Activated T-cell treated with anti-CD3 and anti-CD28 coated beads, Interleukin-2, amount 50 U/mL, for 72 hours (primary cell): ENCODE data around the gene RNF212. TPM values are rescaled to one million over a fixed set of nuclear protein-coding genes. Genes with fewer than 3 reads are reported as not detected.

ENCODE experiments used
- ATAC-seq, 2 donors: fragments of 150-1000 bp; cut with Tn5 transposase; replicated peaks in 1 of 2; 2 replicates each; pipeline ENCODE4 v1.10.0; 2021; ENCODE audit warnings: moderate library complexity in 2 of 2, mild to moderate bottlenecking in 1 of 2
- DNase-seq, 2 donors: peaks; one replicate each; pipeline ENCODE4 v3.0.0; 2021 to 2022; ENCODE audit warnings: mixed read lengths in 1 of 2
- H3K27ac Mint-ChIP-seq: one replicate; pipeline ENCODE4 v1.8.0; 2022; ENCODE audit warnings: mild to moderate bottlenecking, moderate library complexity, mixed read lengths
- H3K27me3 Mint-ChIP-seq: one replicate; pipeline ENCODE4 v1.8.0; 2022; ENCODE audit warnings: low read depth, mixed read lengths
- H3K36me3 Mint-ChIP-seq, 2 donors: one replicate each; pipeline ENCODE4 v1.8.0; 2022; ENCODE audit warnings: mixed read lengths in 2 of 2, mild to moderate bottlenecking in 1 of 2; ENCODE audit not compliant: insufficient read depth in 2 of 2
- H3K4me1 Mint-ChIP-seq: one replicate; pipeline ENCODE4 v1.8.0; 2022; ENCODE audit warnings: low read depth, mixed read lengths
- H3K4me3 Mint-ChIP-seq, 2 donors: one replicate each; pipeline ENCODE4 v1.8.0; 2022; ENCODE audit warnings: mild to moderate bottlenecking in 2 of 2, mixed read lengths in 2 of 2, moderate library complexity in 2 of 2
- H3K9me3 Mint-ChIP-seq, 2 donors: one replicate each; pipeline ENCODE4 v1.8.0; 2022; ENCODE audit warnings: mixed read lengths in 2 of 2
- total RNA-seq, 2 donors: library from RNA; stranded (reverse); gene quantifications; one replicate each; pipeline ENCODE4 v1.2.3, GENCODE V29; 2022

The RNF212 gene
- total RNA-seq, 2 donors from 2014 or later = 2.3 to 3.9 TPM

GRCh38 chr4:1092983-1093361 lies 20.4 kb downstream of the RNF212 start:
- no peak overlapping the region for H3K4me3 Mint-ChIP-seq
- DNase-seq (no peak), ATAC-seq (no peak)
- no peaks in the 10 kb centered on the region for H3K27me3 Mint-ChIP-seq
- no peak overlapping the region for H3K27ac Mint-ChIP-seq
- peaks cover 1 to 4% of the 10 kb centered on the region in 2 donors for H3K36me3 Mint-ChIP-seq
- H3K9me3 Mint-ChIP-seq = peaks cover 1 to 4% of the 10 kb centered on the region in 2 donors
- no peaks in the 10 kb centered on the region for H3K4me1 Mint-ChIP-seq

DNA sequence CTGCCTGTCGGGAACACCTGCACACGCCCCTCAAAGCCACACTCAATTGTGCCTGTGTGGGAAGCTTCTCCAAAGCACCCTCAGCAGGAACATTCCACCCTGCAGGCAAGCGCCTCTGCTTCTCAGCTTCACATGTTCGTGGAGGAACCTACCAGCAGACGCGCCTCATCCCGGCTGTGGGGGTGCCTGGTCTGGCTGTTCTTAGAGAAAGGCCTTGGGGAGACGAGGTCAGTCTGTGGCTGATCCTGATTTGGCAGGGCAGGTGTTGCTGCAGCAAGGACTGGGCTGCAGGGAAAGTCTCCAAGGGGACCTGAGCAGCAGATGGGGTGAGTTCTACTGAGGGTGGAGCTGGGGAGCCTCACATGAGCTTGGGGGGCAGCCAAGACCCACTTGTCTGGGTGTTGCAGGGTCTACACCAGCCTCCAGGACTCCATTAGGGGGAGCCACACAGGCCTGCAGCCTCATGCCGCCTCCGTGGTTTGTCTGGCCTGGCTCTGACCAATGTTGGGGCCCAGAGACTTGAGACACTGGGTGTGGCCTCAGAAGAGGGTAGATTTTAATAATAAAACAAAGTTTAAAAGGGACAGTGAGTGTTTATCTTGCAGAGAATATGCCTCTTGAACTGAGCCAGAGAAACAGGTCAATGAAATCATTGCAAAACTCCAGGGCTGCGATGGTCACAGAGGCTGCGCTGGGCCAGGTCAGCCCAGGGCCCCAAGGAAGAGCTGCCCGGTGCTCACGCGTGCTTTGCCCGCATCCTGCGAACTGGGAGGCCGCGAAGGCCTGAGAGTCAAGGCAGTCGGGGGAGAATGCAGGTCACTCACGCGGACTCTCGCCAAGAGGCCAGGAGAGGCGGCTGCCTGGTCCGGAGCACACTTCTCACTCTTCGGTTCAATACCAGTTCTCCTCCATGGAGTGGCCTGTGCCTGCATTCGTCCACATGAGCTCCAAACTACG lies 21.1 kb downstream of the RNF212 start:
- H3K36me3 Mint-ChIP-seq = peaks cover 4 to 7% of the 10 kb centered on the region in 2 donors
- no peak for DNase-seq
- no peak overlapping the region for H3K27ac Mint-ChIP-seq
- H3K9me3 Mint-ChIP-seq = peaks cover 1 to 6% of the 10 kb centered on the region in 2 donors
- no peaks in the 10 kb centered on the region for H3K27me3 Mint-ChIP-seq
- no peaks in the 10 kb centered on the region for H3K4me1 Mint-ChIP-seq
- no peak for ATAC-seq
- no peak overlapping the region for H3K4me3 Mint-ChIP-seq

- no peak for DNase-seq
- Mint-ChIP-seq H3K9me3 (peaks cover 1 to 6% of the 10 kb centered on the region in 2 donors), H3K4me3 (no peak overlapping the region), H3K27ac (no peak overlapping the region), H3K4me1 (no peaks in the 10 kb centered on the region), H3K36me3 (peaks cover 4 to 7% of the 10 kb centered on the region in 2 donors), H3K27me3 (no peaks in the 10 kb centered on the region)
- ATAC-seq = no peak
Measured at GRCh38 chr4:1091561-1091995, 21.8 kb downstream of the RNF212 start.

DNA sequence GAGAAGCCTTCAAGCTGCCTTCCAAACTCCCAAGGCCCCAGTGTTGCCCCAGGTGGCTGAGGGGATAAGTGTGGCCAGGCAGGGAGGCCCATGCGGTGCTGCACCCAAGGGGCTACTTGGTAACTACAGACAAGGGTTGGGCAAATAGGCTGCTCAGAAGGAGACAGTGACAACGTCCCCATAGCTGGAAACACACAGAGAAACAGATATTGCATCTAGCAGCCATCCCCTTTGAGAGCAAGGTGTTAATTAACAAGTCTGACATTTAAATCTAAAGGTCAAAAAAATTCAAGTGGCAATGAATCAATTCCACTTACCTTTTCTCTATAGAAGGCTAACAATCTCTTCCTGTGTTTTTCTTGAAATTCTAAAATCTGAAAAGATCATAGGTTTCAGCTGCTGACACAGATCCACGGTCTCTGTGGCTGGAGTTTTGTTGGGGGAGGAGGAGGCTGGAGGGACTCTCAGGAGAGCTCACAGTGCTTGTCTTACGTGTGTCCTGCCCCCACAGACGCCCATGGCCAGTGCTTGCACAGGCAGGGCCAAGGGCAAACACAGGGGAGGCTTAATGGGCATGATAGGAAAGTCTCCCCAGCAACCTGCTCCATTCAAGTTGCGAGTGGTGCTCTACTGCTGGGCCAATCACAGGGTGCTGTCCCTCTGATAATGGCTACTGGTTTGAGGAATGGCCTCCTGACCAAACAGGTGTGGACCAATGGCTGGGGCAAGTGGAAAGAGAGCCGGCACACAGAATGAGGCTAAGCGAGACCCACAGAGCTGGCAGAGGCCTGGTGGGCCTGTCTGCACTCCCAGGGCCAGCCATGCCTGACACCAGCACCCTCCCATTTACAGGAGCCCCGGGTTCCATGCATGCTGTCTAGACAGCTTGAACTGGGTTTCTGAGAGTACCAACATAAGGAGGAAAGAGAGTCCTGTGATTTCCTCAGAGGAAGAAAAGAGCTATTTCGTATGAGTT lies 22.6 kb downstream of the RNF212 start:
- peaks cover 4 to 7% of the 10 kb centered on the region in 2 donors for H3K36me3 Mint-ChIP-seq
- ATAC-seq (peak in 1 of 2 donors; percentile 77), DNase-seq (no peak)
- no peak overlapping the region for H3K27ac Mint-ChIP-seq
- no peak overlapping the region for H3K4me3 Mint-ChIP-seq
- peaks cover 2% of the 10 kb centered on the region for H3K27me3 Mint-ChIP-seq
- peaks cover 1 to 6% of the 10 kb centered on the region in 2 donors for H3K9me3 Mint-ChIP-seq
- H3K4me1 Mint-ChIP-seq = no peaks in the 10 kb centered on the region

GRCh38 chr4:1090036-1090435 lies 23.3 kb downstream of the RNF212 start:
- ATAC-seq (no peak), DNase-seq (no peak)
- Mint-ChIP-seq H3K27me3 (peaks cover 6% of the 10 kb centered on the region), H3K36me3 (peaks cover 4 to 7% of the 10 kb centered on the region in 2 donors), H3K27ac (no peak overlapping the region), H3K9me3 (peaks cover 1 to 6% of the 10 kb centered on the region in 2 donors), H3K4me3 (no peak overlapping the region), H3K4me1 (no peaks in the 10 kb centered on the region)

- Mint-ChIP-seq H3K9me3 (peaks cover 1 to 6% of the 10 kb centered on the region in 2 donors), H3K27me3 (peaks cover 6% of the 10 kb centered on the region), H3K4me3 (no peak overlapping the region), H3K36me3 (peaks cover 4 to 7% of the 10 kb centered on the region in 2 donors), H3K27ac (no peak overlapping the region), H3K4me1 (no peaks in the 10 kb centered on the region)
- no peak for DNase-seq
- no peak for ATAC-seq
Measured at GRCh38 chr4:1087371-1087770, 26.0 kb downstream of the RNF212 start.

DNA sequence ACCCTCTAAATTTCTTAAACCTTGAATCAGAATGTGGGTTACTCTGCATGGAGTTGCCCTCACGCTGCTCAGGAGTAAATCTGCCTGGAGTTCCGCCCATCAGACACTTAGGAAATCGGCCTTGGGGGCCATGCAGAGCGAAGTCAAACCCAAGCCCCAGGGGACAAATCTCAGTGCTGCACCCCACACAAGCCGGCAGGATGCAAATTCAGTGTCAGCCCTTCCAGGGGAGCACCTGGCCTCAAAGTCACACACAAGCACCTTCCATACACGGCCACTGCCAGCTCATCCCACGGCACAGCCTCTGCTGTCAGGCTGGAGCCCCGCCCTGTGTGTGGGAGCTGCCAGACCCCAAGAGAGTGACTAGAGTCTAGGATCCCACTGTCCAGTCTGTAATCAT lies 27.4 kb downstream of the RNF212 start:
- Mint-ChIP-seq H3K27me3 (peaks cover 12% of the 10 kb centered on the region), H3K4me3 (no peak overlapping the region), H3K27ac (no peak overlapping the region), H3K4me1 (peaks cover 9% of the 10 kb centered on the region), H3K9me3 (peaks cover 1 to 6% of the 10 kb centered on the region in 2 donors), H3K36me3 (peaks cover 4 to 7% of the 10 kb centered on the region in 2 donors)
- DNase-seq = no peak
- ATAC-seq = no peak

DNA sequence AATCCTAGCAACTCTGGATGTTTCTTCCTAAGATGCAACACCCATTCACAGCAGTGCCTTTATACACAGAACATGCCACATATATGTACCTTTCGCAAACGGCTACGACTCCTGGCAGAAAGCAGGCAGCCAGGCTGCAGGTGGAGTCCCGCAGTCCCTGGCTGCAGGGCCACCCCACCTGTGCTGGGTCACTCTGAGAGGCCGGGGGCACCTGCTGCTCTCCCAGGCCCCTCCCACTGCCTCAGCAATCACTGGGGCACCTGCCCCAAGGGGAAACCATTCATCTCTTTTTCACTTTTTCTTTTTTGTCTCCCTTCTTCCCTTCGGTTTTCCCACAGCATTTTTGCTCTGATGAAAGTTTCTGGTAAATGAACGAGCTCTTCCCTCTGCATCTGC lies 28.0 kb downstream of the RNF212 start:
- H3K27ac Mint-ChIP-seq = no peak overlapping the region
- H3K36me3 Mint-ChIP-seq = peaks cover 4 to 7% of the 10 kb centered on the region in 2 donors
- H3K9me3 Mint-ChIP-seq = peaks cover 3 to 6% of the 10 kb centered on the region in 2 donors
- no peak for DNase-seq
- peaks cover 12% of the 10 kb centered on the region for H3K27me3 Mint-ChIP-seq
- H3K4me1 Mint-ChIP-seq = peaks cover 9% of the 10 kb centered on the region
- ATAC-seq = no peak
- no peak overlapping the region for H3K4me3 Mint-ChIP-seq

GRCh38 chr4:1084796-1085403 lies 28.5 kb downstream of the RNF212 start:
- Mint-ChIP-seq H3K4me3 (no peak overlapping the region), H3K9me3 (peaks cover 3 to 6% of the 10 kb centered on the region in 2 donors), H3K27me3 (peaks cover 14% of the 10 kb centered on the region), H3K27ac (no peak overlapping the region), H3K36me3 (peaks cover 4 to 7% of the 10 kb centered on the region in 2 donors), H3K4me1 (peaks cover 9% of the 10 kb centered on the region)
- DNase-seq (no peak), ATAC-seq (no peak)

- Mint-ChIP-seq H3K27me3 (peaks cover 17% of the 10 kb centered on the region), H3K27ac (no peak overlapping the region), H3K36me3 (peaks cover 4 to 7% of the 10 kb centered on the region in 2 donors), H3K4me3 (no peak overlapping the region), H3K4me1 (peaks cover 9% of the 10 kb centered on the region), H3K9me3 (peaks cover 2 to 6% of the 10 kb centered on the region in 2 donors)
- DNase-seq (no peak), ATAC-seq (no peak)
Measured at GRCh38 chr4:1084394-1084793, 29.0 kb downstream of the RNF212 start.

DNA sequence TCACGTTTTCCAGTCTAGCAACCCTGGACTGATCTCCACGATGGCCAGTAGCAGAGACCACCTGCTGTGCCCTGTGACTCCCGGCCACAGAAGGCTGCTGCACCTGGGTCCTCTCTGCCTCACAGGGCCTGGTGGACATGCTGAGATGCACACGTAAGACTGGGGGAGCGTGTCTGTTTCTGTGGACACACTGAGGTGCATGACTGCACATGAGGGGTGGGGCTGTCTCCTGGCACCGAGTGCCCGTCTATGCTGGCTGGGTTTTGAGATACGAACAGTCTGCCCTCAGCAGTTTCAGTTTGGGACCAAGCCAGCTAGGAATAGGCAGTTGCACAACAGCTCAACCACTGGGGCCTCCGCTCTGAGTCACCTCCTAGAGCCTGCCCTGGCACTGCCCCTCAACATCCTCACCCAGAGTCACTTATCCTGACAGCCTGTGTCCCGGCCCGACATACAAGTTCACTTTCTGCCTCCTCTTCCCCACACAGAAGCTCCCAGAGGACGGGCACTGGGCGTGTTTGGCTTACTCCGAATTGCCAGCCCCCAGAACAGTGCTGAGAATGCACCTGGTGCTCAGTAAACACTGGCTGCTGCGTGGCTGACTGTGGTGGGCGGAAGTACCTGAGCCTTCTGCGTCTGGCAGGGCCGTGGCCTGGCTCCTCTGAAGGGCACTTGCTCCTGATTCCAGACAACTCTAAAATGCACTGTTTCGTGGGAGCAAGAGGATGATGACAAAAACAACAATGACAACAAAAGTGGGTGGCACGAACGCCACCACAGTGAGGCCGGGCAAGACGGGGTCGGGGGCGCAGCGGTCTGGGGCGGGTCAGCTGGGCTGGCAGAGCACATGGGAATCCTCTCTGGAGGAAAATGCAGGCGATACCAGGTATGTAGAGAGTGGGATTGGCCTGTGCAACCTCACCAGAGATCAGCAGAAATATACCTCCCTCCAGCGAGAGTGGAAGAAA lies 30.9 kb downstream of the RNF212 start:
- H3K36me3 Mint-ChIP-seq = no peaks in the 10 kb centered on the region
- H3K4me1 Mint-ChIP-seq = peaks cover 9% of the 10 kb centered on the region
- no peak overlapping the region for H3K27ac Mint-ChIP-seq
- DNase-seq = peak in 1 of 2 donors; percentile 12
- peak; percentile 42 to 51 for ATAC-seq
- no peak overlapping the region for H3K4me3 Mint-ChIP-seq
- peaks cover 17% of the 10 kb centered on the region for H3K27me3 Mint-ChIP-seq
- H3K9me3 Mint-ChIP-seq = peaks cover 0 to 2% of the 10 kb centered on the region in 2 donors

GRCh38 chr4:1081689-1082040 lies 31.7 kb downstream of the RNF212 start:
- H3K36me3 Mint-ChIP-seq = no peaks in the 10 kb centered on the region
- DNase-seq (peak; percentile 34 to 37), ATAC-seq (peak; percentile 84 to 86)
- peaks cover 17% of the 10 kb centered on the region for H3K27me3 Mint-ChIP-seq
- H3K4me1 Mint-ChIP-seq = peaks cover 9% of the 10 kb centered on the region
- no peak overlapping the region for H3K4me3 Mint-ChIP-seq
- H3K27ac Mint-ChIP-seq = no peak overlapping the region
- H3K9me3 Mint-ChIP-seq = peaks cover 0 to 2% of the 10 kb centered on the region in 2 donors
